ENCODE data around the gene ANTXR1. TPM values are rescaled to one million over a fixed set of nuclear protein-coding genes. Genes with fewer than 3 reads are reported as not detected.
A peak's percentile ranks its signal among the peaks of the same experiment; 100 is the strongest.
"Not testable (repeated sequence)": the region's sequence is repeated elsewhere in the genome, so short reads cannot be mapped to it uniquely, and the experiment has no call there.

ANTXR1 gene
- total RNA-seq, 1 experiment from 2014 or later = 11.1 TPM

- no peak for DNase-seq (ENCODE audit: low read depth)
Observed at GRCh38 chr2:69164061-69164778, 151.2 kb downstream of the ANTXR1 start.

DNA sequence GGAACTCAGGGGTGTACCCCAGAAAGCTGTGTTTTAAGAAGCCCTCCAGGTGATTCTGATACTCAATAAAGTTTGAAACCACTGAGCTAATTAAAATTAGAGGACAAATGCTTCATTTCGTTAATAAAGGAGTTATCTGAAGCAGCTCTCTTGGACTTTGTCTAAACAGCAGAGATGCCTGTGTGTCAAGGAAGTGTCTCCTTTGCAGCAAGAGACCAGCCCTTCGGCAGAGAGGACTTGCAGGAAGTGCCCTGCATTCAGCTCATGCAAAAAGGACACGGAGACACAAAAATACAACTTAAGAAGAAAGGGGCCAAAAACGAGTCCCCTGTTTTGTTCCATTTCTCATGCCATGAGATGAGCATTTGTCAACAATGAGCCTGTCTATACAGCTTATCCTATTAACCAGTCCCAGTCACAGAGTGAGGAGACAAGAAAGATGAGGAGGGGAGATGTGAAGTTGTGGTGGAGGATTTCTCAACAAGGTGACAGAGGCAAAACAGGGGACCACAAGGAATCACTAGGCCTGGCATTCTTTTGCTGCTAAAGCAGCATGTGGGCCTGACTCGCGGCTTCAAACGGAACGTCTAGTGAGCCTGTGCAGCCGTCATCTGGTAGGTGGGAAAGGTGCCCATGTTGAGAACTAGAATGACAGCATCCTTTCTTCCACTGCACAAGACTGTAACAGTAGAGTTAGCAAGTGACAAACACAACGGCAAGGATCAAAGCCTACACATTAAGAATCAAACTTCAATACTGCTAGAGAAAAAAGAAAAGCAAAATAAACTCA lies 152.3 kb downstream of the ANTXR1 start:
- DNase-seq (ENCODE audit: low read depth) = no peak

GRCh38 chr2:69166465-69166811 lies 153.5 kb downstream of the ANTXR1 start:
- no peak for DNase-seq (ENCODE audit: low read depth)

GRCh38 chr2:69166812-69167468 lies 154.0 kb downstream of the ANTXR1 start:
- no peak for DNase-seq (ENCODE audit: low read depth)

DNA sequence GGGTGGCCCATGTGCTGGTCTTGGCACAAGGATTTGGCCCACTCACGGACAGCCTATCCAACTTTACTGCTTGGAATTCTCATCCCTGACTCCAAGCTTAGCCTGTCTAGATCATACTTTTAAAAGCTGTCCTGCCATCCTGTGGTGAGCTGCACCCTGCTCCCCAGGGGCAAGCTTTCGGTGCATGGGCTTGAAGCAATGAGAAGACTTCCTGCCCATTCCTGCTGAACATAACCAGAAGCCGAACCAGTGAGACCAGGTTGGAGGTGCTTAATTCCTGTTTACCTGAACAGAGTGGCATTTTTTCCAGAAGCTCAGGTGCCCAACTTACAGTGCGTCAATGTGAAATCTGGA lies 154.5 kb downstream of the ANTXR1 start:
- no peak for DNase-seq (ENCODE audit: low read depth)

DNA sequence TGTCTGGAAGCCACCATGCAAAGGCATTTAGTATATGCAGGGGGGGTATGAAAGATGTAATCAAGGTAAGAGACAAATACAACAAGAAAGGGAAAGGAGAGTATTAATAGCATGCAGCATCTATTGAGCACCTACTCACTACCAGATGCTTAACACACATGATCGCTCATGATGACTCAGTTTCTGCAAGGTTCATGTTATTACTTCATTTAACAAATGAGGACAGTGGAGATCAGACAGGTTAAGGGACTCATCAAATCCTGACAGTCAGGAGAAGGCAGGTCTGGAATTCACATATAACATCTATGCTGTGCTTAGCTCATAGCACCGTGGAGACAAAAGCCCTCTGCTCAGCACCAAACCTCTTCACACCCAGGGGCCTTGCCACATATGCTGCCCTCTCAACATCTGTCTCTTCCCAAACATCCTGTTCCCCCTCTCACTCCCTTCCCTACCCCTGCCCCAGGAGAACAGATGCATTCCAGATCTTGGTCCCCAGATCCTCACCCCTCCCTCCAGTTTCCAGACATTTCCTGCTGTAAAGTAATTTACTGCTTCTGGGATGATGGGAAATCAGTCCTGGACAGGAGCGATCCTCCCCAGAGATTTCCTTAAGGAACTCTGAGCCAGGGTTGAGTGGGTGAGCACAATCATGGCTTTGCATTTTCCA lies 155.3 kb downstream of the ANTXR1 start:
- no peak for DNase-seq (ENCODE audit: low read depth)

- DNase-seq (ENCODE audit: low read depth) = no peak
Observed at GRCh38 chr2:69168950-69169654, 156.1 kb downstream of the ANTXR1 start.

DNA sequence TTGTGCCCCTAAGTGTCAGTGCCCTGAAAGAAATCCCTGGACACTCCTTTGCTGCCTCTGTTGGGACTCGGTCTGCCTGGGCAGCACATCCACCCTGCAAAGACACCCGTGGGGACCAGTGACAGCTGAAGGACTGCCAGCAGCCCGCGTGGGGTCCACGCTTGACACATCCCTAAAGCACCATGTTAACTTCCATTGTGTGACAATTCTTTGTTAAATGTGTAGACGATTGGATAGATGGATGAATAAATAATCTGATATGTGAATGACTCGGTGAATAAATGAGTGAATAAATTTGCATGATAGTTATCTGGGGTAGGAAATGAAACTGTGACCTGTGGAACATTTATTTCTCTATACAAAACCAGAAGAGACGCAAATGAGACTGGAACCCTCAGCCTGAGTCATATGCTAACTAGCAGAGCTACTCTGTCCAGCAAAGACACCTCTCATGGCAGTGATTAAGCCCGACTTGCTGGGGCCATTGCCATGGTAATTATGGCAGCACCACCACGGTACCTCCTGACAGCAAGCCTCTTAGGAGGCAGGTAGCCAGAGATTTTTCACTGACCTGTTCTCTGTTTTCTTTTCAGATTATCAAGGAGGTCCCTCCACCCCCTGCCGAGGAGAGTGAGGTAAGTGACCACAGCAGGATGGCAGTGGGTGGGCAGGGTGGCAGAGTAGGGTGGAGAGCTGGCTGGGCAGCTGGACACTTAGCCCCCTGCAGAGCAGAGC lies 156.8 kb downstream of the ANTXR1 start:
- peak; percentile 74 for DNase-seq (ENCODE audit: low read depth)

DNA sequence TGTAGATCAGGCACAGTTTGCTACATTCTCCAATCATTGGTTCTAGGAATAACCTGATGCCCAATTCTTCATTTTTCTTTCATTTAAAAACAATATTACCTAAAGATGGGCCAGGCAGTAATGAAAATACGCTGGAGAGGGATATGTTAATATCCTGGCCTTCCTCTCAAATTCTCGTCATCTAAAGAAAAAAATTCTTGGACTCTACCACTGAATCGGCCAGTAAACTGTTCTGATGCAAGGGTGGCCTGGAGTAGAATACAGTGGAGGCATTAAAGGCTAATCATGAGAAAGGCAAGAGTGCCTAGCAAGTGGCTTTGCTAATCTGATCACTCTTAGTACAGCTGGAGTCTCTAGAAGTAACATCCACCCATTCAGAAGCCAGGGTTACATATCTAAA lies 157.7 kb downstream of the ANTXR1 start:
- DNase-seq (ENCODE audit: low read depth) = no peak

- DNase-seq (ENCODE audit: low read depth) = no peak
Observed at GRCh38 chr2:69171116-69171896, 158.3 kb downstream of the ANTXR1 start.

DNA sequence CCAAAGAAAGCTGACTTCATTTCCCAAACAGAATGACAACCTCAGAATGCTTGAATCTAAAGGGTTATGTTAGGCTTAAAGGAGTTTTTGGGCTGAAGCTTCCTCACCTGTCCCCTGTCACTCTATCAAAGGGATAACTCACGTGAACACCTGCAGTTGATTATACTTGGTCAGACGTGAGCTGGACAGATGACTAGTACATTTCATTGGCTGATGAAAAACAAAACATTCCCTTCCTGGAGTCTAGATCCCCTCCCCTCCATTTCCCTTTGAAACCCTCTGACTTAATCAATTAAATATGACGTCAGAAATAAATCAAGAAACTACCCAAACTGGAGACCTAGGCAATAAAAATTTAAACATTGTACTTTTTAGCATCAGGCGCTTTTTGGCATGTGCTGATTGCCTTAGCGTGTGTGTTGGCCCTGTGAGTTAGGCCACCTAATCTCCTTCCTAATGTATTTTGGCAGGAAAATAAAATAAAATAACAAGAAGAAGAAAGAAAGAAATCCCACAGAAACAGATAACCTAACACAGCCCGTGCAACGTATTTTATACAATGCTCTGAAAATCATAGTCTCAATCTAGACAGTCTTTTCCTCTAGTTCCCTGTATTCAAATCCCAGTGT lies 159.0 kb downstream of the ANTXR1 start:
- no peak for DNase-seq (ENCODE audit: low read depth)

- DNase-seq (ENCODE audit: low read depth) = no peak
Observed at GRCh38 chr2:69173706-69174105, 160.7 kb downstream of the ANTXR1 start.

DNA sequence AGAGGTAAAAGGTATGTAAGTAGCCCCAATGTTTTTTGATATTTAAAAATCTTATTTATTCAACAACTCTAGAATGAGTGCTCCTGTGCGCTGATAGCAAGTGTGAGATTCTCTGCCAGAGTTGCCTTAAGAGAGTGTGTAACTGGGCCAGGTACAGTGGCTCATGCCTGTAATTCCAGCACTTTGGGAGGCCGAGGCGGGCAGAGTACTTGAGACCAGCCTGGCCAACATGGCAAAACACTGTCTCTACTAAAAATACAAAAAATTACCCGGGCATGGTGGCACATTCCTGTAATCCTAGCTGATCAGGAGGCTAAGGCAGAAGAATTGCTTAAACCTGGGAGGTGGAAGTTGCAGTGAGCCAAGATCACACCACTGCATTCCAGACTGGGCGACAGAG lies 161.2 kb downstream of the ANTXR1 start:
- not testable (repeated sequence) for DNase-seq (ENCODE audit: low read depth)

DNA sequence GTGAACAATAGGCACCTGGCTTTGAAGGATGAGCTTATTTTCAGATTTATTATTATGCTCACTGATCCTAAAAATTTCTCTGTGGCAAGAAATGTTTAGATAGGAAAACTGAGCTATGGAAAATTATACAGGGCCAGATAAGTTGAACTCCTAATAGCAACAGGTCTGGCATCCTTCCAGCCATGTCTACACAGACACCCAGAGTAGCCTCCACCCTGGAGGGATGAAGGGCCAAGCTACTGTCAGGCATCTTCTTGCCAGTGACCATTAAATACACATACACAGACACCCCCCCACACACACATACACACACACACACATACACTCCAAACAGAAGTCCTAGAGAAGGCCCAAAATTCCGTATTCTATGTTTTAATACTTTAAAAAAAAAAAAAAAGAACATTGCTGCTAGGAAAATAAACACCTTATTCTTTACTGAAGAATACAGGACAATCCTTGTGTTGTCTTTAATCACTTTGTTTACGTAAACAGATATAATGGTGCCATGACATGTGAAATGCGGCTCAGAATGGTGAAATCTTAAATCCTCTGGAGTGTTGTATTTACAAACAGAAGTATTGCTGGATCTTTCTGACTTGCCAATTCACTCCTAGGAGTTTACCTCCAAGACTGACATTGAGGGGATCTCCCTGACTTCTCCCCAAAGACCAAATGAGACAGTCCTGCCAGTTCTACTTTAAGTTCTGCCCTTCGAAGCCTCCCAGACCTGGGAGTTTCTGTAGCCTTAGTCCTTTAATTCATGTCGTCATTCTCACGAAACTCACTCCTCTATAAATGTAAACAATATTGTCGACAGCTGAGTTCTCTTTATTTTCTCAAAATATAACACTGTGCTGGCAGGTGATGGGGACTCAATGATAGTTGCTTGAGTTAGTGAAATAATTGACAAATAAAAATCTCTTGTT lies 163.1 kb downstream of the ANTXR1 start:
- no peak for DNase-seq (ENCODE audit: low read depth)

DNA sequence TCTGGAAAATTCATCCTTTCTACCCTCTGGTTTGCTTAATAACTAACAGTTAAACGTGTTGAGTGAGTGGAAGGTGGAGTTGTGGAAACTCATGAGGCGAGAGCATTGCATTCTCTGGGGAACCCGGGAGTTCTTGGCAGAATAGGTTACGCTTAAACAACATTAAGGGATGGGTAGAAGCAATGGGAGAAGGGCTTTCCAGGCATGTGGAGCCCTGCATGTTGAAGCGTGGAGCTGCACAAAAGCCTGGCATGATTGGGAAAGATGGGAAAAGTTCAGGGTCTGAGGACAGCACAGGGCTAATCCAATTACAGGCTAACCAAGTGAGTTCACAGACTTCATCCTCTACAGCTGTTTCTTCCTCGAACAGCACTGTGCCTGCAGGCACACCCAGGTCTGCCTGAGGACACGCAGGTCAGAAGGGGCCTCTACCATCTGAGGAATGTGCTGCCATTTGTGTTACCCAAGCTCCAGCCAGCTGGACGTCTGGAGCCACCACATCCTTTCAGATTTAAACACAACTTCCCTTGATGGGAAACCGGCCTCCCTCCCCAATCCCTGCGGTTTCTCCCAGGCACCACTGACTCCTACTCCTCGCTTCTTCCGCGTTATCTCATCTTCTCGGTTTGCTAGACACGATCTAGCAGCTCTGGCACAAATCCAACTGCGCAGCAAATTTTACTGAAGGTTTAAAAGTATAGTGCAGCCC lies 164.2 kb downstream of the ANTXR1 start:
- DNase-seq (ENCODE audit: low read depth) = peak; percentile 86

GRCh38 chr2:69177785-69178636 lies 165.0 kb downstream of the ANTXR1 start:
- peak; percentile 93 for DNase-seq (ENCODE audit: low read depth)

DNA sequence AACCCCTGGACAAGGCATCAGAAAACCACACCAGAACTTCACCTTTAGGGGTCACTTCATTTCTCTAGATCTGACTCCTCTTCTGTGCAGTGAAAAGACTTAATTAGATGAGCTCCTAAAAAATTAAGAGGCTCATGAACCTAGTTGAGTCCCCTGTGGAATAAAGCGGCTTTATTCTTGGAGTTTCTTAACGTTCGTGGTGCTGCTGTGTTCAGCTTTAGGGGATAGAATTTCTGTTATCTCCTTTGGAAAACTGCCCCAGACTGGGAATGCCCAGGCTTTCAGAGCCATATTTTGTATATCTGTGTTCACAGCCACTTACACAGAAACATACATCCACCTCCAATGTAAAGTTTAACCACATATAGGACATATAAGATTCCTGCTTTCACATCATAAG lies 165.8 kb downstream of the ANTXR1 start:
- no peak for DNase-seq (ENCODE audit: low read depth)

Measured in Daoy (cell line).